Fibroblast of the conjunctiva (primary cell): ENCODE results near the gene EMILIN2.

ENCODE experiments used
- DNase-seq: peaks from one replicate; pipeline ENCODE4 v3.0.0-alpha.2; 2010; ENCODE audit warnings: low read depth

EMILIN2 gene

GRCh38 chr18:2954869-2955645 is 108.3 kb downstream of the EMILIN2 start:
- DNase-seq, result no peak

GRCh38 chr18:2956056-2956455 is 109.2 kb downstream of the EMILIN2 start:
- DNase-seq, result peak; percentile 51

GRCh38 chr18:2958819-2959298 is 112.1 kb downstream of the EMILIN2 start:
- no peak for DNase-seq

GRCh38 chr18:2959341-2959740 is 112.5 kb downstream of the EMILIN2 start:
- no peak for DNase-seq

- DNase-seq, result no peak
Observed at GRCh38 chr18:2960983-2961696, 114.3 kb downstream of the EMILIN2 start.

GRCh38 chr18:2961821-2962220 is 115.0 kb downstream of the EMILIN2 start:
- no peak for DNase-seq

- no peak for DNase-seq
Observed at GRCh38 chr18:2963048-2963447, 116.2 kb downstream of the EMILIN2 start.

GRCh38 chr18:2964361-2965010 is 117.7 kb downstream of the EMILIN2 start:
- DNase-seq, result no peak
